C4-2B (cell line): ENCODE measurements around the gene ERCC8.
A peak's percentile ranks its signal among the peaks of the same experiment; 100 is the strongest.

Experiments used
- H3K27ac ChIP-seq: fragments of 450-650 bp; 2 replicates; pipeline ENCODE4 v1.5.1; 2017
- ZFX ChIP-seq: fragments of 450-650 bp; IDR thresholded peaks from 2 replicates; pipeline ENCODE4 v1.6.1; 2017
- TF ChIP-seq, protein P1 (sequence below): fragments of 450-650 bp; conservative IDR thresholded peaks from 2 replicates; pipeline ENCODE4 v1.5.1; 2017; ENCODE audit warnings: mild to moderate bottlenecking

ERCC8 gene

DNA sequence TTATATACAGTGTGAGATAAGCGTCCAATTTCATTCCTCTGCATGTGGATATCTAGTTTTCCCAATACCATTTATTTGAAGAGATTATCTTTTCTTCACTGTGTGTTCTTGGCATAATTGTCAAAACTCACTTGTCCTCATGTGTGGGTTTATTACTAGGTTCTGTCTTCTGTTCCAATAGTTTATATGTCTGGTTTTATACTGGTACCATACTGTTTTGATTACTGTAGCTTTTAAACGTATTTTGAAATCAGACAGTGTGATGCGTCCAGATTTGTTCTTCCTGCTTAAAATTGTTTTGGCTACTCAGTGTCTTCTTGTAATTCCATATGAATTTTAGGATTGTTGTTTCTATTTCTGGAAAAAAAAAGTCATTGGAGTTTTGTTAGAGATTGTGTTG, 10.4 kb upstream of the ERCC8 start:
- H3K27ac ChIP-seq, result no peak overlapping the region
- no peak for TF ChIP-seq ZFX
- TF ChIP-seq, protein P1, sequence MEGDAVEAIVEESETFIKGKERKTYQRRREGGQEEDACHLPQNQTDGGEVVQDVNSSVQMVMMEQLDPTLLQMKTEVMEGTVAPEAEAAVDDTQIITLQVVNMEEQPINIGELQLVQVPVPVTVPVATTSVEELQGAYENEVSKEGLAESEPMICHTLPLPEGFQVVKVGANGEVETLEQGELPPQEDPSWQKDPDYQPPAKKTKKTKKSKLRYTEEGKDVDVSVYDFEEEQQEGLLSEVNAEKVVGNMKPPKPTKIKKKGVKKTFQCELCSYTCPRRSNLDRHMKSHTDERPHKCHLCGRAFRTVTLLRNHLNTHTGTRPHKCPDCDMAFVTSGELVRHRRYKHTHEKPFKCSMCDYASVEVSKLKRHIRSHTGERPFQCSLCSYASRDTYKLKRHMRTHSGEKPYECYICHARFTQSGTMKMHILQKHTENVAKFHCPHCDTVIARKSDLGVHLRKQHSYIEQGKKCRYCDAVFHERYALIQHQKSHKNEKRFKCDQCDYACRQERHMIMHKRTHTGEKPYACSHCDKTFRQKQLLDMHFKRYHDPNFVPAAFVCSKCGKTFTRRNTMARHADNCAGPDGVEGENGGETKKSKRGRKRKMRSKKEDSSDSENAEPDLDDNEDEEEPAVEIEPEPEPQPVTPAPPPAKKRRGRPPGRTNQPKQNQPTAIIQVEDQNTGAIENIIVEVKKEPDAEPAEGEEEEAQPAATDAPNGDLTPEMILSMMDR, result no peak

- TF ChIP-seq, protein P1, result no peak
- TF ChIP-seq ZFX, result no peak
- H3K27ac ChIP-seq, result no peak overlapping the region
Measured at GRCh38 chr5:60948738-60949137, 3.9 kb upstream of the ERCC8 start.

DNA sequence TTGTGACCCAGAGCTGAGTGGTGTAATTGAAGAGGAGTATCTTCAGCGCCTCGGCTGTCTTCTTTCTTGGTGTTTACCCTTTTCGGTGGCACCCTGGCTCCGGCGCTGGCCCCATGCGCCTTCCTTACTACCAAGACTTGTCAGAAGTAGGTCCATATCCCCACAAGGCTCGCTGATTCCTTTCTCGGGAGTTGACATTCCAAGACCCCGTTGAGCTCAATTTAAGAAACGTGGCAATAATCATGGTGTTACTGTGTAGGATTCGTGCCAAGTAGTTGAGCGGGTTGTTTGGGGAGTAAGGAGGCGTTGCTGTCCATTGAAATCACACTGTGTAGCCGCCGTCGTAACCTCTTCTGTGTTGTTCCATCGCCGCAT, 930 bp upstream of the ERCC8 start:
- H3K27ac ChIP-seq, result peak overlapping the region; percentile 72
- TF ChIP-seq ZFX, result no peak
- TF ChIP-seq, protein P1, result no peak

DNA sequence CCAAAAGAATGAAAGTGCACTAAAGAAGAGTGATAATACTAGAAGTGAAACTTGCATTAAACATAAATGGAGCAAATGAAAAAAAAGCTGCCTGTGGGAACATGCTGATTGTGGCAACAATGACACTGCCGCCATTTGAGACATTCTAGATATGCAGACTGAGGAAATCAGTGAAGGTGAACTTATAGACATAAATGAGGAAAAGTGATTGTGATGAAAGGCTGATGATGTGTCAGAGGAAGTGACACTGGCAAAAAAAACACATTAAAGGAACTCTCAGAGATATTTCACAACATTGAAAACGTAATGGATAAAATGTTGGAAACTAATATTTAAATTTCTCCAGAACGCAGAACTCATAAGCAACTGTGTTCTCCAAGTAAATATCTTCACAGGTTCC, 1.2 kb downstream of the ERCC8 start:
- no peak overlapping the region for H3K27ac ChIP-seq

DNA sequence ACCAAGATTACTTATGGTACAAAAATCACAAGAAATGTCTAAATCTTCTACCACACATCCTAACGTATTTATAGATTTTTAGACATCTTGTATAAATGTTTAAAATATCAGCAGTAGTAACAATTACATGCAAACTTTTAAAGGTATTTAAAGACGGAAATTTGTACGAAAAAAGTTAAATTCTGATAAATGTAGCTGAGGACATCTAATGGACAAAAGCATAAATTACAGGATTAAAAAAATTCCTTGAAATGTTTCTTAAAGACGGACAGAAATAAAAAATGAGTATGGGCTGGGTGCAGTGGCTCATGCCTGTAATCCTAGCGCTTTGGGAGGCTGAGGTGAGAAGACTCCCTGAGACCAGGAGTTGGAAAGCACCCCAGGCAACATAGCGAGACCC, 15.8 kb downstream of the ERCC8 start:
- H3K27ac ChIP-seq, result no peak overlapping the region
- TF ChIP-seq, protein P1, result peak; percentile 75
- no peak for TF ChIP-seq ZFX

More for the DNA sequence above, 1.2 kb downstream of the ERCC8 start:
- no peak for TF ChIP-seq ZFX
- TF ChIP-seq, protein P1, result no peak

DNA sequence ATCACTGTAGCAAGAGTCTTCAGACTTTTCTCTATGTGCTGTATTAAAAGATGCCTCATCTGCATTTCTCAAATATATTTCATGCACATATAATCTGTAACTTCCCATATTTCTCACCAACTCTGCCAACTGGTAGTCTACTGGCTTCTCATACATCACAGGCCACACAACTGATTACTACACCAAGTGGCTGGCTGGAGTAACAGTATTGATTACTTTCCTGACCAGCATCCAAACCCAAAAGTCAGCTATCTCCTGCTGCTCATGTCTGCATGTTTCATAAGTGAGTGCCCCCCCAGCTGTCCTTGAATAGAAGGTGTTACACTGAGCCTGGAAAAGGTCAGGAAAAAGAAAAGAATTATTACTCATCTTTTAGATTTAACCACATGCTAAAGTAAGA, 17.4 kb downstream of the ERCC8 start:
- no peak overlapping the region for H3K27ac ChIP-seq
- TF ChIP-seq ZFX, result no peak
- TF ChIP-seq, protein P1, result no peak

DNA sequence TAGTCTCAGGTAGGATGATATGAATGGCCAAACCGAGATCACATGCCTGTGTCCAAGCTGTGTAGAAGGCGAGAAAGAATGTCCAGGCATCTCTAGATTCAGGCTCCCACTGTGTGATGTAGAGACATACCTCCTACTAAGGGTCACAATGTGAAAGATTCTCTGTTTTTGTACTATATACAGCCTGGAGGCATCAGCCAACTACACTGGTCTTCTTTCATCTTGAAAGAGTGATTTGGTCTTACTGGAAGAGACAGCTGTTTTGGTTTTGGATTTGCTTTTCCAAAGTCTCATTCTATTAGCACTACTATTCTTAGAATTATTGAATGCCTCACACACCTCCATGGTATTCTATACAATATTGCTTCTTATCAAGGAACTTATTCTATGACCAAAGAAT, 26.4 kb downstream of the ERCC8 start:
- TF ChIP-seq, protein P1, result no peak
- no peak for TF ChIP-seq ZFX
- H3K27ac ChIP-seq, result no peak overlapping the region
